HCEC 1CT (cell line): Measurements from ENCODE around the gene CST4.
"Not testable (repeated sequence)": the region's sequence is repeated elsewhere in the genome, so short reads cannot be mapped to it uniquely, and the experiment has no call there.

ENCODE experiments used
- DNase-seq: peaks from one replicate; pipeline ENCODE4 v3.0.0-alpha.2; 2017

Gene CST4, protein sequence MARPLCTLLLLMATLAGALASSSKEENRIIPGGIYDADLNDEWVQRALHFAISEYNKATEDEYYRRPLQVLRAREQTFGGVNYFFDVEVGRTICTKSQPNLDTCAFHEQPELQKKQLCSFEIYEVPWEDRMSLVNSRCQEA

DNA sequence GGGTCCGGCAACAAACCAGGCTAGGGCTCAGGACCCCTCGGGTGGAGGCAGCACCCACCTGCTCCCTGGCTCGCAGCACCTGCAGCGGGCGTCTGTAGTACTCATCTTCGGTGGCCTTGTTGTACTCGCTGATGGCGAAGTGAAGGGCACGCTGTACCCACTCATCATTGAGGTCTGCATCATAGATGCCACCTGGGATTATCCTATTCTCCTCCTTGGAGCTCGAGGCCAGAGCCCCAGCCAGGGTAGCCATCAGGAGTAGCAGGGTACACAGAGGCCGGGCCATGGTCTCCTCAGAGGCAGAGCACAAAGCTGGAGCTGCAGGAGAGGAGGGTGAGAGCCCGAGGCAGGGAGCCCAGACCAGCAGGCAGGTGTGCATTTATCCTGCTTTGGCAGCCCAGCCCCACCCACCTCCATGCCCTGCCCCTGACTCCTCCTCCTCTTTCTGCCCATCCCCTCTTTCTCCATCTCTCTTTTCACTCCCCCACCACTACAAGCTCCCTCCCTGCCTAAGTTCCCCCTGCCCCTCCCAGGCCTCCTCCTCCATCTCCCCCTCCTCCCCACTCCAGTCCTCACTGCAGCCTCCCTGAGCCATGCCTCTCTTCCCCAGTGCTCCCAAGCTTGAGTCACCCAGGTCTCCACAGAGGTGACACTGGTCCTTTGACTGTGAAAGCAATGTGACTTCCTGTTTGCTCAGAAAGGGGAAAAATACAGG, at the start of gene CST4:
TSS of gene CST4 (minus strand) at position 355 of the 715 bp plus-strand sequence. CDS start at position 286, 69 bp downstream.
- DNase-seq: not testable (repeated sequence)

DNA sequence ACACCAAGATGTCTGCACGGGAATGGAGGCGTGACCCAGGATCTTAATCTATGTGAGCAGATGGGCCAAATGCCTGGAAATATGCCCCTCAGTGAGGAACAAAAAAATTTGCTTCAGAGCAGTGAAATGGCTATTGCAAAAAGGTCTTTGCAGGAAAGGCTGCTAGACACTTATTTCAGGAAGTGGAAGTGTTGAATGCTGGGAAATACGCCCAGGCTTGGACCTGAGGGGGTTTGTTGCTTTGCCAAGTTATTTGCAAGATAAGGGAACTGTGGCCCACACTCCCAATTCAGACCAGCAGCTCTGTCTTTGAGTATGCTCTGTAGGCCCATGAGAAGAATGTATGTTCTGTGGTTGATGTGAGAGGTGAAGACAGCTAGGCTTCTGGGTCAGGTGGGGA, 46.6 kb upstream of the CST4 start:
- DNase-seq: not testable (repeated sequence)

DNA sequence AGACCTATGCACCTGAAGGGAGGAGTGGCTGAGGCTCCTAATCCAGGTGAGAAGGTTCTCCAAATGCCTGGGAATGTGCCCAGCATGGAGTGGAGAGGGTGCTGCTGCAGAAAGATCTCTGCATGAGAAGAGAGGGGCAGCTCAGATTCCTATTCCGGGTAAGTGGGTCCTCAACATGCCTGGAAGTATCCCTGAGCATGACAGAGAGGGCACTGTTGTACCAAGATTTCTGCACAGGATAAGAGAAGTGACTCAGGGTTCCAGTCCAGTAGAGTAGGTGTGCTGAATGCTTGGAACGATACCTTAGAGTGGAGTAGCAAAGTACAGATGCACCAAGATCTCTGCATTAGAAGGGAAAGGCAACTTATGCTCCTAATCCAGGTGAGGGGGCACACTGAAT, 46.1 kb upstream of the CST4 start:
- DNase-seq: not testable (repeated sequence)

DNA sequence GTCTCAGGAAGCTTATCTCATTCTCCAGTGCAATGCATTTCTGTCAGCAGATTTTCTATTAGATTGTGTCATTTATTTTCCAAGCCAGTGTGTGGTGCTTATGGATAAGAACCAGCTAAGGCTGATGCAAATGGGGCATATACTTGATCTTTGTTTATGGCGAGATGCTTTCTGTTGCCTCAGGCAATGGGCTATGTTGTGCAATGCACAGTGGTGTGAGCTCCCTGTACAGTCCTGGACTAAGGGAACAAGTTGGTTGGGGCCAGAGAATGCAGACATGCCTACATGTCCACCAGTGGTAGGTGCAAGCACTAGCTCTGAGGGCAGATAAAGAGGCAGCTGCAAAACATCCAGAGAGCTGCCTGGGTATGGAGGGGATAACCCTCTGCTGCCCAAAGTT, 45.6 kb upstream of the CST4 start:
- DNase-seq: not testable (repeated sequence)

DNA sequence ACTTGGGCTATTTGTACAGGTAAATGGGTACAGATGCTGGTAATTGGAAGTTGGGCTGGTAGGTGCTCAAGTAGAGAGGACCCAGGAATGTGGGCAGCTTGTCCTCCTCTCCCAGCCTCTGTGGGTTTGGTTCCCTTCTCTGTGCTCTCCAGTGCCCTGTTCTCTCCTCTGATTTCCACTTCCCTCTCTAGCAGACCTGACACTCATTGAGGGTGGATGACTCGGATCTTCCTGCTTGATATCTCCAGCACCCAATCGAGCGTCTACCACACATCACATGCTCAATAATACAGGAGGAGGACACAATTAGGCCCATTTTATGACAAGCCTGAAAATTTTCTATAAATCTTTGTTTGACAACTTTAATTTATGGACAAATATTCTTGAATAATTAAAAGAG, 38.2 kb upstream of the CST4 start:
- DNase-seq: no peak

DNA sequence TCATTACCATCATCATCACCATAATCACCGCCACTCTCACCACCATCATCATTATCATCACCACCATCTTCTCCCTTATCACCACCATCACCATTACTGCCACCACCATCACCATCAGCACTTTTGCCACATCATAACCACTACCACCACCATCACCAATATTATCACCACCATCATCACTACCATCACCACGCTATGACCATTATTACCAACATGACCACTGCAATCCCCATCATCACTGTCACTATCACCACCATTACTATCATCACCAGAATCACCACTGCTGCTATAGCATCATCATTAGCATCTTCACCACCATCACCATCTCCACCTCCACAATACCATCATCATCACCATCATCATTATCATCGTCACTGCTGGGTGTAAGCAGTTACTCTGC, 36.3 kb upstream of the CST4 start:
- no peak for DNase-seq

DNA sequence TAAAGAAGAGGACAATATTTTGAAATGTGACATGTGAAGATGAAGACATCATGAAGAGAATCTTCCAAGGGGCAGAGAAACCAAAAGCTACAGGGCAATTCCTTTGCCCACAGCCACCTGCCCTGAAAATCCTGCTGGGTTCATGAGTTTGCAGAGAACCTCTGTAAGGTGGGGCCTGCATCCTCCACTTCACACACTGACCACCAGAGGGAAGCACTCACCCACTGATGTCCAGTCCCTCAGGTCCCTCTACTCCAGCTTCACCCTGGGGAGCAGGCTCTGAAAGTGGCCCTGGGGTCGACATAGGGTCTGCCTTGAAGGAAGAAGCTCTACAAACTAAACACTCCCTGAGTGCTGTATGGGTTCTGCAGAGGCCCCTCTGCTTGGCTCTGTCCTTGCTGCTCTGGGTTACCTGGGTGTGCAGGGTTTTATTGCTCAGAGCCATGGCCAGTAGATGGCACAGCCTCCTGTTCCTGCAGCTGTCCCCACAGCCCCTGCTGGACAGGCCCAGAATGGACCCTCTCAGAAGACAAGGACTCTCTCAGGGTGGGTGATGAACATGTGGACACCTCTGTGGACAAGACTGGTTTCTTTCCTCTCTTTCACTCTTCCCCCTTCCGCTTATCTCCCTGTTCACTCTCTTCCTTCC, 34.9 kb upstream of the CST4 start:
- peak; percentile 6 for DNase-seq

DNA sequence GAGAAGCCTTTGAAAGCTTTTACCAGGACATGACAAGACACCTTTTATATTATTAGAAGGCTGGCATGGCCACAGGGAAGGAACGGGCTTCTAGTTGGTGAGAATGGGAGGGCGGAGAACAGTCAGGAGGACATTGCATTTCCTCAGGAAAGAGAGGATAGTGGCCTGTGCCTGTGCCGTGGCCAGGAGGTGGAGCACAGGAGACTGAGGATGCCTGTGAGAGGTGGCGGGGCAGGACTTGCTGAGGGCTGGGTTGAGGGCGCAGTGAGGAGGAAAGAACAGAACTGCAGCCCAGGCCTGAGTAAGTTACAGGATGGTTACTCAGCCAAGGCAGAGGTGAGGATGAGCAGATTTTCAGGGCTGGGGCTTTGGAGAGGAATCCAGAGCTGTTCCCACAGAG, 34.0 kb upstream of the CST4 start:
- not testable (repeated sequence) for DNase-seq

DNA sequence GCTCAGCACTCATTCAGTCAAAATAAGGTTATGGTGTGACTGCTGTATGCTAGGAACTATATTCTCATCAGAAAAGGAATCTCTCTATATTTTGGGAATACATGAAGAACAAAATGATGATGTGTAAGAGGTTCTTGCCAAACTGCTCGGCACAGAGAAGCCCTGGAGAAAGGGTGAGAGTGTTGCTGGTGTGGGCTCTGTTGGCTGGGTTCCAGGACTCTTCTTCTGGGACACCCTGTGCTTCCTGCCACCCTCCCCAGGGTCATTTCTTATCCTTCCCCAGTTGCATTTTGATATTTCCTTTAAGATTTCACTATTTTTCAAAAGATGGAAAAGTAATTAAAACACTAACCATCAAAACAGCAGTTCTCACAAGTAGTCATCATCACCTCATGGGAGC, 33.1 kb upstream of the CST4 start:
- DNase-seq: no peak

DNA sequence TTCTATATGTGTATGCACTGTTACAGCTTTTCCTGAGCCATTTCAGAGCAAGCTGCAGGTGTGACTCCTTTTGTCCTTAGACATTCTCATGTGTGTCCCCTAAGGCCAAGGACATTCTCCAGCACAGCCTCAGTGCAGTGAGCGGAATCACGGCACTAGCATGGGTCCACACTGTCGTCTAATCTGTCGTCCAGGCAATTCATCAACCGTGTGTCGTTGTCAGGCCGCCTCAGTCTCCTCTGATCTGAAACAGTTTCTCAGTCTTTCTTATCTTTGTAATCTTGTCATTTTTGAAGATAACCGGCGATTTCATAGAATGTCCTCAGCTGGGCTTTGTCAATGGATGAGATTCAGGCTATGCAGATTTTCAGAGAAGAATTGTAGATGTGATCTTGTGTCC, 30.5 kb upstream of the CST4 start:
- not testable (repeated sequence) for DNase-seq

DNA sequence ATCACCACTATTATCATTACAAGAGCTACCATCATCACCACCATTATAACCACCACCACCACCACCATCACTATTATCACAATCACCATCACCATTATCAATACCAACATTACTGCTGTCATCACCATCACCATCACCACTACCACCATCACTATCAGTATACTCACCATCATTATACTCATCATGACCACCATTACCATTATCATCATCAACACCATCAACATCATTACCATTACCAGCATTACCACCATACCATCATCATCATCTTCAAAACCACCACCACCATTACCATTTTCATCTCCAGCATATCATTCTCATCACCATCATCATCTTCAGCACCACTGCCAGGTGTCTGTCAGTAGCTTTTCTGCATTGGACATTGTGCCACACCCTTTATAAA, 22.9 kb upstream of the CST4 start:
- not testable (repeated sequence) for DNase-seq

DNA sequence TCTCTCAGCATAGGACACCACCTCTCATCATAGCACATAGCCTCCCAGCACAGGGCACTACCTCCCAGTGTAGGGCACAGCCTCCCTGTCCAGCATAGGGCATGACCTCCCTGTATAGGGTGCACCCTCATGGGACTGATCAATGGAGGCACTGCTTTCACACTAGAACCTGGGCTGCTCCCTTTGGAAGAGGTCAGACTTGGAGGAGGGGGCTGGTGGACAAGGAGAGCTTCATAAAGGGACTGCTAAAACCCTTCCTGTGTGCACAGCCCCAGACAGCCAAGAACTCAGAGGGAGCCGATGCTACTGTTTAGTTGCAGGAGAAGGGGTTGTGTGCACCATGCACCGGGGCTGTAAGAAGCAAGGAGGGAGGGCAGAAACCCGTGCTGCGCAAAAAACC, 21.9 kb upstream of the CST4 start:
- DNase-seq: no peak

DNA sequence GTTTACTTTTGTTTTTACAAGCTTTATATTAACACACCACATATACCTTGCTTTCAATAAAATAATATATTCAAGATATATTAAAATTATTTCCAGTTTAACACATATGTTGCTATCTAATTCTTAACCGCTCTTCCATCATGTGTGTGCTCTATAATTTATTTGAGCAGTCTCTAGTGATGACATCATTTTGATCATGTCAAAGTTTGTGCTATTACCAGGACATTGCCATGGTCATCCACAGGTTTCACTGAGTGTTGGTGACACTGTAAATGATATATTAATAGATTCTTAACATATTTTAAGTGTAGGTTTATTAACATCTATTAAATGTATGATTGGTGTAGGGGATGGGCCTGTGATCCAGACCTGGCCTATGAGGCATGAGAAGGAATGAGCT, 17.1 kb upstream of the CST4 start:
- no peak for DNase-seq

DNA sequence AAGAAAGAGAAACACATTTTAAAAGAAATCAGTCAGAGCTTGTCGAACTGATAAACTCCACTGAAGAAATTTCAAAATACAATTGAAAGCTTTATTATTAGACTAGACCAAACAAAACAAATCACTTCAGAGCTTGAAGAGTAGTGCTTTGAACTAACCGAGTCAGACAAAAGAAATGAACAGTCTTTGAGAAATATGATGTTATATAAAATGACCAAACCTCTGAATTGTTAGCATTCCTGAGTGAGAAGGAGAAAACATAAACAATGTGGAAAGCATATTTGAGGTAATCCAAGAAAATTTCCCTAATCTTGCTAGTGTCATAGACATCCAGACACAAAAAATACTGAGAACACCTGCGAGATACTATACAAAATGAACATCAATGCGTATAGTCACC, 13.2 kb upstream of the CST4 start:
- no peak for DNase-seq

DNA sequence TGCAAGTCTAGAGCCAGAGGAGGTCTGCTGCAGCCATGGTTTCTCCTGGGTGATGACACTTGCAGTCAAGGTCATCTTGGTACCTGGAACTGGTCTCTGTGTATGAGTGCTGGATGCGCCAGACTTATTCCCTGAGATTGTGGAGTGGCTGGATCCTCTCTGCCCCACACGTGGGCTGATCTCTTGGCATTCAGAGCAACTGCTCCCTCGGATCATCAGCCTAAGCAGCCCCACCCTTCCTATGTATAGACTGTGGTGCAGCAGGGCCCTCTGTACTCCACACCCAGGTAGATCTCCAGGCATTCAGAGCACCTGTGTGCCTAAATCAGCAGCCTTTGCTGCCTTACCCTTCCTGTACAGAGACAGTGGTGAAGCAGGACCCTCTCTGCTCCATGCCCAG, 12.1 kb upstream of the CST4 start:
- DNase-seq: no peak

DNA sequence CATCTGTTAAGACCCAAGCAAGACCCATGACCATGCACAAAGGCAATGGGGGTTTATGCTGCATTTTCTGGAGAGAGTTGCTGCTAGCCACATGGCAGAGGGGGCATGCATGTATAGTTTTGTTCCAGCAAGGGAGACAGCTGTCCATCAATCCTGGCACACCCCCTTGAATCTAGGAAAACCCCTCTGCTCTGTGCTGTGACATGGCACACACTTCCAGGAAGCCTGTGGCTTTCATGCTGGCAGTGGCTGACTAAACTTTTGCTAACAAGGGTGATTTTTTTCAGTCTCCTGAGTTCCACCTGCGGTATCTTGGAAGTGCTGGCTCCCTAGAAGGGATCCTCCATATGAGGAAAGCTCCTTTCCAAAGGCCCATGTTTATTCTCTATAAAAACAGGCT, 9.1 kb upstream of the CST4 start:
- no peak for DNase-seq

DNA sequence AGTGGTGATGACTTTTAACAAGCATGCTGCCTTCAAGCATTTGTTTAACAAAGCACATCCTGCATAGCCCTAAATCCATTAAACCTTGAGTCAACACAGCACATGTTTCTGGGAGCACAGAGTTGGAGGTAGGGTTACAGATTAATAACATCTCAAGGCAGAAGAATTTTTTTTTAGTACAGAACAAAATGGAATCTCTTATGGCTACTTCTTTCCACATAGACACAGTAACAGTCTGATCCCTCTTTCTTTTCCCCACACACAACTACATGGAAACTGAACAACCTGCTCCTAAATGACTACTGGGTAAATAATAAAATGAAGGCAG, 6.2 kb upstream of the CST4 start:
- DNase-seq: peak; percentile 13

DNA sequence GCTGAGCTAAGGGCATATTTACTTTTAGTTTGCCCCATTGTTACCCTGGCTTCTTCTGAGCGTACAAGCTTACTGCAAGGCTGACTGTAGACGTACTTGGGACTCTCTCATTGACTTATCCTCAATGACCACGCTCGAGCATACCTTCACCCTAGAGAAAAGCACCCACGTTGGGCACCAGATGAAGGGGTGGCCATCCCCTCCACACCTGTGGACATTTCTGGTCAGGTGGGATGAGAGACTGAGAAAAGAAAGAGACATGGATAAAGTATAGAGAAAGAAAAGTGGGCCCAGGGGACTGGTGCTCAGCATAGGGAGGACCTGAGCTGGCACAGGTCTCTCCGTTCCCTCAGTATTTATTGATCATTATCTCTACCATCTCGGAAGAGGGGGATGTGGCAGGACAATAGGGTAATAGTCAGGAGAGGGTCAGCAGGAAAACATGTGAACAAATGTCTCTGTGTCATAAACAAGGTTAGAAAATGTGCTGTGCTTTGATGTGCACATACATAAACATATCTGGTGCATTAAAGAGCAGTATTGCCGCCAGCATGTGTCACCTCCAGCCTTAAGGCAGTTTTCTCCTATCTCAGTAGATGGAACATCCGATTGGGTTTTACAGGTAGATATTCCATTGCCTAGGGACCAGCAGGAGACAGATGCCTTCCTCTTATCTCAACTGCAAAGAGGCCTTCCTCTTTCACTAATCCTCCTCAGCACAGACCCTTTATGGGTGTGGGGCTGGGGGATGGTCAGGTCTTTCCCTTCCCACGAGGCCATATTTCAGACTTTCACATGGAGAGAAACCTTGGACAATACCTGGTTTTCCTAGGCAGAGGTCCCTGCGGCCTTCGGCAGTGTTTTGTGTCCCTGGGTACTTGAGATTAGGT, 5.6 kb upstream of the CST4 start:
- not testable (repeated sequence) for DNase-seq

DNA sequence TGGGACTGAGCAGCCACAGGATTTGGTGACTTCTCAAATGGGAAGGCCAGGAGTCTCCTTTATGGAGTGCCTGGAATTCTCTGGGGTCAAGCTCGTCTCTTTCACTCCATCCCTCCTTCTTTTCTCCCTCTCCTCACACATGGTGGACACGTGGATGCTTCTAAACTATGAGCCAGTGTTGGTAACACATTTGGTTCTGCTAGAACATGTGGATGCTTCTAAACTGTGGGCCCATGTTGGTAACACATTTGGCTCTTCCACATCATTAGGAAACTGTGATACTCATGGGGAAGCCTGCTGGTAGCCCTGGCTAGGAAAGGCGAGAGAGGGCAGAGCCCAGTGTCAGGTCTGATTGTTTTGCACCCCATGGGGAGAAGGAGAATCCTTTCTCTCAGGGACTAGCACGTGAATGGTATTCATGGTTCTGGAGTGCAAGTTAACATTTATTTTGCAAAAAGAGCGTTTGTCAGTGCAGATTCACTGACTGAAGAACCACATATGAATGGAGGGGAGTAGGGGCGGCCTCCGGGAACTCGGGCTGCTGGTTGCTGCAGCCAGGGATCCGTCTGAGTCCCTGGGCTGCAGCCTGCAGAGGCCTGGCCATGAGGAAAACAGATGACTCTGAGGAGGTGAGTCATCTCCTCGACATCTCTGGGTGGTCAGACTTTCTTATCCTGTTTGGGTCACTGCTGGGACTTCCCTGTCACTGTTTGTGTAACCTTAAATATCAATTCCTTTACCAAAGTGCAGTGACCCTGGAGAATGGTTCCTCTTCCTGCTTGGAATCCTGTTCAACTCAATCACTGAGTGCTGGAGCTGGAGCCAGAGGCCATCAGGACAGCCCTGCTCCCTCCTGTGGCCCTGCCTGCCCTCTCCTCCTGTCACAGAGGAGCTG, 4.1 kb upstream of the CST4 start:
- peak; percentile 47 for DNase-seq

DNA sequence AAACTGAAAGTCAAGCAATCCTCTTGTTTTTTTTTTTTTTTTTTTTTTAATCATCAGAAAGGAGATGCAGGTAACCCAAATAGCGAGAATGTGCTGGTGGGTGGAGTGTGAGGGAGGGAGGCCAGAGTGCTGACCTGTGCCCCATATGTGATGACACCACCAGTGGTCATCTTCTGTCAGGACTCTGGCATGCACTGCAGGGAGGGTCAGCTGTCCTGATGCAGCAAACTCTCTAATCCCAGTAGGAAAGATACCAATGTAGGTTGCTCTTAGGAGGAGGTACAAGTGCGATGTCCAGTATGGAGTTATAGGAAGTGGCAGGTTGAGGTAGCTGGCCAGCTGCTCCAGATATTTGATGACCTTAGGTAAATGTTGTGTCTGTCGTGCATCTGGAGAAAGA, 2.8 kb upstream of the CST4 start:
- peak; percentile 51 for DNase-seq

DNA sequence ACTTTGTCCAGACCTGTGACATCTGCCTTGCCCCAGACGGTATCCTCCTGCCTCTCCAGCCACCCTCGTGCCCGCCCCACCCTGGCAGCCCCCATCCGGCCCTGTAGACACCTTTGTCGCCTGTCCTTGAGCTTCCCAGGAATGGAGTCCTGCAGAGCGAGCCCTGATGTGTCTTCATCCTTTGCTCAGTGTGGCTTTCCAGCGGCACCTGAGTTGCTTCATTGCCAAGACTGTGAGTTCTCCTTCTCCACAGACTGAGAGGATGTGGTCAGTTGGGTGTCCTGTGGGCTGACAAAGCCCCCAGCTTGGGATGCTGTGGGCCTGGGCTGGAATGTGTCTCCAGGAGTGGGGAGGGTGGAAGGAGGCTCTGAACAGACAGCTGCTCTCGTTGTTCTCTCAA, 1.7 kb upstream of the CST4 start:
- no peak for DNase-seq

DNA sequence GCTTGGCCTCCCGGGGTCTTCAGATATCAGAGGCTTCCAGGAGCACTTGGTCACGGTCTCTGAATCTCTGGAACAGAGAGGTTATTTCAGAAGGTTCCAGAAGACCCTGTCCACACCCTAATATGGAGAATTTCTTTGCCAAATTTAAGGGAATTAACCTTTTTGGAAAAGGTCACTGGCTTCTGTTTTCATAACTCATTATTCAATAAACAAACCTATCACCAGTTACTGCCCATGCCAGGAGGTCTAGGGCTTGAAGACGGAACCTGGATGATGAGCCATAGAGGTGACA, 507 bp upstream of the CST4 start:
- no peak for DNase-seq

DNA sequence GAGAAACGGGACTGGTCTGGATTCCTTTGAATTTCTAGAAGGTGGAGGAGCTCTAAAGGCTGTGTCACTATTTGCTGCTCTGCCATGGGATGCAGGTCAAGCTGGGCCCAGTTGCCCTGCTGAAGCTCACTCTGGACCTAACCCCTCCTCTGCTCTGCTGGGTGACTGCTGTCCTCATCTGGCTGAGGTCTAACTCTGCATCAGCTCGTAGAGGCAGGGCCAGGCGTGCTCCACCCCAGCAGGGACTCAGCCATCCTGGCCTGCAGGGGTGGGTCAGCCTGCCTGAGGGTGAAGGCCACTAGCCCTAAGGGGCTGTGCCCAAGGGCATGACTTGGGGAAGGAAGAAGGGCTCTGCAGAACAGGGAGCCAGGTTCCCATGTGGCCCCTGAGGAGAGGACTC, 852 bp downstream of the CST4 start:
- no peak for DNase-seq
